Measurements from ENCODE around the gene ZNF385C. TPM values are rescaled to one million over a fixed set of nuclear protein-coding genes. Genes with fewer than 3 reads are reported as not detected.

ZNF385C gene
- total RNA-seq, 2 experiments from 2014 or later, result 0.67 to 0.85 TPM

DNA sequence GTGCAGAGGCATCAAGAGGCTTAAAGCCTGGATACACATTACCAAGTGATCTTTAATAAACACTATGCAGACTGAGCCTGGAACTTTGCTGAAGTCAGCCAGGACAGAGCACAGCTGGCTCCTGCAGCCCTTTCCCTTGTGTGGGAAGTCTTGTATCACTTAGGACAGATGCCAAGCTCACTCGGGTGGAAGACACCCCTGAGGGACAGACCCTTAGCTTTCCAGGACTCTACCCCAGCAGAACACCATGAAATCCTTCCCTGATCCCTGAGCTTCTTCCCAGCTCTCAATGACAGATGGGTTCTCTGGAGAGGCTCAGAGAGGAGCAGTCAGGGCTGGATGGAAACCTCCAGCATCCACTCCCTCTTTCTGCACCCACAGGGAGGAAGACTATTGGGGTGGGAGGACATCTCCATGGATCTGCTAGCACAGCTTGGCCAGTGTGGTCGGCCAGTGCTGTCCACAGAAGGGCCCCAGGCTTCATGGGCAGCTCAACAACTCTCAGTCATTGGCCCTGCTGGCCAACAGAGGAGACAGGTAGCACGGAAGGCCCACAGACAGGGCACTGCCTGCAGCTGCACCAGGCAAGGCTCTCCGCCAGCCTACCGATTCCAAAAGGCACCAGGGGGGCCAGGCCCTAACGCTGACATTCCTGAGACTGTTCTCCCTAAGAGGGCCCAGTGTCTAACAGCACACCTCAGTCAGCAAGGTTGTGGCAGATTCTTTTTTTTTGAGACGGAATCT is 40.6 kb upstream of the ZNF385C start:
- no TSS peak for BruUV-seq (replicated peaks)
- POLR2A ChIA-PET, result no interaction called here
- intact Hi-C loops (cut with micrococcal nuclease; ENCODE audit: unreplicated experiment), result no loop called here
- H2AFZ ChIP-seq (ENCODE audit: low read length), result no peak overlapping the region
- CTCF ChIA-PET (ENCODE audit: unreplicated experiment), result no interaction called here
- no peak for DNase-seq (ENCODE audit: low spot score)
- TF ChIP-seq, protein P1, sequence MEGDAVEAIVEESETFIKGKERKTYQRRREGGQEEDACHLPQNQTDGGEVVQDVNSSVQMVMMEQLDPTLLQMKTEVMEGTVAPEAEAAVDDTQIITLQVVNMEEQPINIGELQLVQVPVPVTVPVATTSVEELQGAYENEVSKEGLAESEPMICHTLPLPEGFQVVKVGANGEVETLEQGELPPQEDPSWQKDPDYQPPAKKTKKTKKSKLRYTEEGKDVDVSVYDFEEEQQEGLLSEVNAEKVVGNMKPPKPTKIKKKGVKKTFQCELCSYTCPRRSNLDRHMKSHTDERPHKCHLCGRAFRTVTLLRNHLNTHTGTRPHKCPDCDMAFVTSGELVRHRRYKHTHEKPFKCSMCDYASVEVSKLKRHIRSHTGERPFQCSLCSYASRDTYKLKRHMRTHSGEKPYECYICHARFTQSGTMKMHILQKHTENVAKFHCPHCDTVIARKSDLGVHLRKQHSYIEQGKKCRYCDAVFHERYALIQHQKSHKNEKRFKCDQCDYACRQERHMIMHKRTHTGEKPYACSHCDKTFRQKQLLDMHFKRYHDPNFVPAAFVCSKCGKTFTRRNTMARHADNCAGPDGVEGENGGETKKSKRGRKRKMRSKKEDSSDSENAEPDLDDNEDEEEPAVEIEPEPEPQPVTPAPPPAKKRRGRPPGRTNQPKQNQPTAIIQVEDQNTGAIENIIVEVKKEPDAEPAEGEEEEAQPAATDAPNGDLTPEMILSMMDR (conservative IDR thresholded peaks at IDR 0.05; ENCODE audit: low read length), result no peak
- TF ChIP-seq EZH2phosphoT487 (IDR thresholded peaks at IDR 0.05; ENCODE audit: borderline replicate concordance, low read depth, low read length), result no peak
- no peak overlapping the region for H3K27ac ChIP-seq (ENCODE audit: low read depth, low read length, poor library complexity, severe bottlenecking)
- peaks cover 63% of the 10 kb centered on the region for H3K79me2 ChIP-seq (ENCODE audit: insufficient read depth, low read depth, low read length)
- H4K20me1 ChIP-seq (ENCODE audit: insufficient read depth, low read length), result no peaks in the 10 kb centered on the region
- no peaks in the 10 kb centered on the region for H3K9me3 ChIP-seq (ENCODE audit: low read length)
- H3K4me1 ChIP-seq (ENCODE audit: insufficient read depth, low read length, poor library complexity, severe bottlenecking), result peaks cover 54% of the 10 kb centered on the region
- no peak overlapping the region for H3K4me3 ChIP-seq (ENCODE audit: low read depth, low read length, poor library complexity, severe bottlenecking)
- H3K4me2 ChIP-seq (ENCODE audit: low read length), result no peak overlapping the region
- peaks cover 67% of the 10 kb centered on the region for H3K36me3 ChIP-seq (ENCODE audit: insufficient read depth, low read length)
- no peaks in the 10 kb centered on the region for H3K9me2 ChIP-seq (ENCODE audit: insufficient read depth, low read length)

DNA sequence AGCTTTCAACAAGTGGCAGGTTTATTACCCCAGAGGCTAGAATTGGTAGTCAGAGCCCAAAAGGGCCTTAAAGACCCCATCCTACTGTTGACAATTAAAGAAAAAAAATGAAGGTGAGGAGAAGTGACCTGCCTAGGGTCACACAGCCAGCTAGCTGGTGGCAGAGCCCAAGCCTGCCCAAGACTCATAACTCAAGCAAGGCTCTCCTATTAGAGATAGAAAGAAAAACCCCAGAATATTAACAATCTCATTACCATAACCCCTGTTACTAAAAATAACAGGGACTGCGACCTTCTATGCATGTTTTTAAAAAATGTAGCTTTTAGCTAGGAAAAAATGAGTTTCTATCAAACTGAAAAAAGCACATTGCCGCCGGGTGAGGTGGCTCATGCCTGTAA is 38.4 kb upstream of the ZNF385C start:
- intact Hi-C loops (cut with micrococcal nuclease; ENCODE audit: unreplicated experiment), result no loop called here
- H3K27ac ChIP-seq (ENCODE audit: low read depth, low read length, poor library complexity, severe bottlenecking), result peak overlapping the region; percentile 94
- H4K20me1 ChIP-seq (ENCODE audit: insufficient read depth, low read length), result 0 out of 2 replicates have a peak, but pooled peaks cover 5% of the 10 kb centered on the region
- H3K4me2 ChIP-seq (ENCODE audit: low read length), result peak overlapping the region; percentile 62
- H2AFZ ChIP-seq (ENCODE audit: low read length), result no peak overlapping the region
- peak overlapping the region; percentile 35 for H3K4me3 ChIP-seq (ENCODE audit: low read depth, low read length, poor library complexity, severe bottlenecking)
- no peak for DNase-seq (ENCODE audit: low spot score)
- H3K36me3 ChIP-seq (ENCODE audit: insufficient read depth, low read length), result peaks cover 51% of the 10 kb centered on the region
- TF ChIP-seq EZH2phosphoT487 (IDR thresholded peaks at IDR 0.05; ENCODE audit: borderline replicate concordance, low read depth, low read length), result no peak
- TF ChIP-seq, protein P1 (conservative IDR thresholded peaks at IDR 0.05; ENCODE audit: low read length), result no peak
- CTCF ChIA-PET (ENCODE audit: unreplicated experiment), result no interaction called here
- BruUV-seq (replicated peaks), result no TSS peak
- POLR2A ChIA-PET, result interaction anchor here (0.6 to 1.2 kb wide), 3 partner anchors 13 to 254 kb away, joined by 3 to 5 read pairs (median 3); no protein-coding TSS in a partner anchor
- H3K9me2 ChIP-seq (ENCODE audit: insufficient read depth, low read length), result no peaks in the 10 kb centered on the region
- H3K9me3 ChIP-seq (ENCODE audit: low read length), result no peaks in the 10 kb centered on the region
- peaks cover 61% of the 10 kb centered on the region for H3K4me1 ChIP-seq (ENCODE audit: insufficient read depth, low read length, poor library complexity, severe bottlenecking)
- peaks cover 70% of the 10 kb centered on the region for H3K79me2 ChIP-seq (ENCODE audit: insufficient read depth, low read depth, low read length)

Measured in OCI-LY7 (cell line).